GM19099 (cell line): ENCODE measurements around the gene CACNG5.

Experiments
- POLR2A ChIP-seq: IDR thresholded peaks from 3 replicates; pipeline ENCODE4 v1.6.1; 2011; ENCODE audit warnings: low read depth; ENCODE audit not compliant: insufficient read length; ENCODE audit errors: extremely low read depth

Gene CACNG5

DNA sequence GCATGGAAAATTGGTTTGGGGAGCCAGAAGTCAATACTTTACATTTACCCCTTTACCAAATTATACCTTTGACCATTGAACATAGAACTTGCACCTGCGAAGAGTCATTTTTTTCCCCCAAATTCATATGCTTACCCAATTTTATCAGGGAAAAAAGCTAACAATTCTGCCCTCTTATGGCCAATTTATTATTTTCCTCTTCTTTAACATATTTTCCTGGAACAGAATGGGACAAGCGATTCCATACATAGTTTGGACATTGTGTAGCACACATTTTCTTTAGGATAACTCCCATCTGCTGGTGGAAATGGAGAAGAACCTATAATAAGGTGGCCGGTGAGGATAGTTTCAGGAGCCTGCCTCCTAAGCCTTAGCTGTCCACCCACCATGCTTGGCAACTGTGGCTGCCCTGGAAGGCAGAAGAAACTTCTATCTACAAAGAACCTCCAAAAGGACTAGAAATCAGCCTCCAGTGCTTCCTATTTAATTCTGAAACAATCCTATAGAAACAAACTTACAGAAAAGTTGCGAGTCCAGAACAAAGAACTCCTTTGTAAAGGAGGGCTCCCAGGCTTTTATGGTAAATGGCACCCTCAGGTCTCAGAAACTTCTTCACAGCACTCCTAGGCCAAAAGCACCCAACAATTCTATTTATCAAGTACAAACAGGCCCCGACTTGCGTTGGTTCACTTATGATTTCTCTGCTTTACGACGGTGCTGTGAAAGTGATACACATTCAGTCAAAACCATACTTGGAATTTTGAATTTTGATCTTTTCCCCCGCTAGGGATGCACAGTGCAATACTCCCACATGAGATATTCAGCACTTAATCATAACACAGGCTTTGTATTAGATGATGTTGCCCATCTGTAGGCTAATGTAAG lies 65.5 kb downstream of the CACNG5 start:
- no peak for TF ChIP-seq POLR2A

DNA sequence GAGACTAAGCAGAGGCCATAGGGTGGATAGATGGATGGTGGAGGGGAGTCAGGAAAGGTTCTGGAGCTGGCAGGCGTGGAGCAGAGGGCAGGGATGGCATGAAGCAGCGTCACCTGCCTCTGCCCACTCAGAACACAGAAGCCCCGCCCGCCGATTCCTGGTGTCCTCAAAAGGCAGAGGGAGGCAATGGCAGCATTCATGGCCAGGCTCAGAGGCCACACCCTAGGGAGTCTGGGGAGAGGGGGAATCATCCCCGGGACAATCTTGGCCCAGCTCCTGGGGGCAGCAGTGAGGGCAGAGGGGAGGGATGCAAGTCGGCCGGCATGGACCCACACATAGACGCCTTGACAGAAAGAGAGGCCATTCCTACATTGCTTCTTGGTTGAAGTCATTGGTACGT lies 68.9 kb downstream of the CACNG5 start:
- TF ChIP-seq POLR2A, result no peak

DNA sequence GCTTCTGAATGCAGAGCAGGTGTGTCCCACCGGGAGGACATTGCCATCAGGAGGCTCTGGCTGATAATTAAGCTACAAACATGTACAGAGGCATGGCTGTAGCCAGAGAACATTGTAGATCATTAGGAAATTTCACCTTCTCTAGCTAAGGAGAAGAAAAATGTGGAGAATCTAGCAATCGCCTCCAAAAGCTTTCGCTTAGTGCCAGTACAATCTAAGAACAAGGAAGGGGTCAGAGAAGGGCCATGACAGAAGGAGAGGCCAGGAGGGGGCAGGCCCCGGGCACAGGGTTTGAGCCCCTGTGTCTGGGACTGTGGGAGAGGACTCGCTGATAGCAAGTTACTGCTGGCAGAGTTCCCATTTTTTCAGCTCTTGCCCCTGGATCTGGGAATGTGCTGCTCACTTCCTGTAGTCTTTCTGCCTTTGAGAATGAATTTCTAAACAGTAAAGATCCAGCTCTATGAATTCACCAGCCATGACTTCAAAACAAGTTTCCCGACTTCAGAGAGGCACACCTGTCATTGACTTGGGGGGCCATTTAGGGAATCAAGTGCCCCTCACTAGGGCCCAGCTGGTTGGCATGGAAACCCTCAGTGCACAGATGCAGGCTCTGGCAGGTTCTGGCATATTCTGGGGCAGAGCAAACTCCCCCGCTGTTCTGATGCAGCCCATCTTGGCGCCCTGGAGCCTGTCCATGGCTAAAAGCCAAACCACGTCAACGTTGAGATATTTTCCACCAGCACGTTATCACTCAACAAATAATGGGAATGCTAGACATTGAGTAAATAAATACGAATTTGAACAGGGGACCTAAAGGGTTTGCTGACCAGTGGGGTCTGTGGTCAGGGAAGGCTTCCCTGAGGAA lies 70.1 kb downstream of the CACNG5 start:
- no peak for TF ChIP-seq POLR2A

GRCh38 chr17:66906321-66907278 lies 71.7 kb downstream of the CACNG5 start:
- no peak for TF ChIP-seq POLR2A

DNA sequence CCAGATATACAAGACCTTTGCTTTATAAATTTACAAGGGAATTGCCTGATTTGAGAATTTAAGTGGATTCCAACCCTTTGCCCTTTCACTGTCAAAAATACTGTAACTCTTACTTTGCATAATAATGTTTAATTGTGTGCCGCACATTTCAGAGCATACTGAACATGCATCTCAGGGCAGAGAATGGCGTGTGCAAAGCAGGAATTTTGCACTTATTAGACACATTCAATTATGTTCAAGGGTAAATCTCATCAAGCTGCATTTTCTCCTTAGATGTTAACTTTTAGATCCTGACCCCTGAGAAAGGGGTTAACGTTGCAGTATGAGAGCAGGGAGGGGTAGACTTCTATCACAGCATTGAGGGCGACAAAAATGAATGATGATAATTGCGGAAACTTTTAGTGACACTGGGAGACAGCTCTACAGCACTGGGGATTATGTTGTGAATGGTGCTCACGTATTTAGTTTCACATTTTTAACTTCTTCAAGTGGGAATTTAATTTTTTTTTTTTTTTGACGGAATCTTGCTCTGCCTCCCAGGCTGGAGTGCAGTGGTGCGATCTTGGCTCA lies 75.0 kb downstream of the CACNG5 start:
- no peak for TF ChIP-seq POLR2A

- no peak for TF ChIP-seq POLR2A
These were observed 75.9 kb downstream of the CACNG5 start for GRCh38 chr17:66910651-66911285.

- no peak for TF ChIP-seq POLR2A
These were observed 80.3 kb downstream of the CACNG5 start for GRCh38 chr17:66915204-66915611.

DNA sequence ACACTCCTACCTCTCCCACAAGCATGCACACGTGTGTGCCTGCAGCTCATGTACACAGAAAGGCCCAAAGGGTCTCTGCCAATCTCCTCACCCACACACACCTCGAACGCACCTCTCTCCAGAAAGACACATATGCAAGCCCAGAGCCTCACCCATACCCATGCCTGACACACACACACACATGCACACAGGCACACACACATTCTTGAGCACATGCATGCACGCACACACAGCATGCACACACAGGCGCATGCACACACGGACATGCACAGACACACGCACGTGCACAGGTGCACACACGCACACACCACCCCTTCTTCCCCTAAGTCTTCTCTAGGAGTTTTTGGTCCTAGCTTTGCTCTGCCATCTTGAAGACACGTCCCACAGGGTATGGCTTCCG lies 80.9 kb downstream of the CACNG5 start:
- no peak for TF ChIP-seq POLR2A

DNA sequence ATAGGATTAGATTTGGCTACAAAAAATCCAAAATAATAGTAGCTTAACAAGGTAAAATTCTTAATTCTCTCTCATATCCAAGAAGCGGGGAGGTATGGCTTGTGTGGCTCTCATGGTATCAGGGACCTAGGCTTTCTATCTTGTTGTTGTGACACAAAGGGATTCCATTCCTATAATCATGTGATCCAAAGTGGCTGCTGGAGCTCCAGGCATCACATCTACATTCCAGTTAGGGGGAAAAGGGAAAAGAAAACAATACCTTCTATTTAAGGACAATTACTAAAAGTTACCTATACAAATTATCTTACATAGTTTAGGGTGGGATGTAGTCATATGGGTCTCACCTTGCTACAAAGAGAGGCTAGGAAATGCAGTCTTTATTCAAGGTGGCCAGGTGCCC lies 82.0 kb downstream of the CACNG5 start:
- no peak for TF ChIP-seq POLR2A

- TF ChIP-seq POLR2A, result no peak
These were observed 84.0 kb downstream of the CACNG5 start for GRCh38 chr17:66918896-66919295.

GRCh38 chr17:66920435-66920834 lies 85.5 kb downstream of the CACNG5 start:
- no peak for TF ChIP-seq POLR2A

- no peak for TF ChIP-seq POLR2A
These were observed 86.0 kb downstream of the CACNG5 start for GRCh38 chr17:66920950-66921349.

GRCh38 chr17:66923886-66924285 lies 89.0 kb downstream of the CACNG5 start:
- no peak for TF ChIP-seq POLR2A
